Smooth muscle cell (in vitro differentiated cells): Measurements from ENCODE around the gene ODAPH. TPM values are rescaled to one million over a fixed set of nuclear protein-coding genes. Genes with fewer than 3 reads are reported as not detected.
"Not testable (repeated sequence)": the region's sequence is repeated elsewhere in the genome, so short reads cannot be mapped to it uniquely, and the experiment has no call there.

ENCODE experiments used
- DNase-seq: peaks from one replicate; lab custom pipeline; 2025; ENCODE audit not compliant: unreplicated experiment; lab: John Stamatoyannopoulos, UW
- H2AFZ ChIP-seq: fragments of 200-600 bp; sonication (generic); 2 replicates; pipeline ENCODE4 v1.6.0; 2016; ENCODE audit warnings: antibody characterized with exemption, low read depth, mild to moderate bottlenecking
- H3F3A ChIP-seq: fragments of 200-600 bp; sonication (generic); 2 replicates; pipeline ENCODE4 v1.6.0; 2017; ENCODE audit warnings: antibody characterized with exemption, low read depth
- H3K27ac ChIP-seq: fragments of 200-600 bp; sonication (generic); 2 replicates; pipeline ENCODE4 v1.5.1; 2016; ENCODE audit warnings: low read depth, mild to moderate bottlenecking
- H3K27me3 ChIP-seq: fragments of 200-600 bp; sonication (generic); 2 replicates; pipeline ENCODE4 v1.6.1; 2016; ENCODE audit warnings: low read depth, mild to moderate bottlenecking
- H3K36me3 ChIP-seq: fragments of 200-600 bp; sonication (generic); 2 replicates; pipeline ENCODE4 v1.5.1; 2016; ENCODE audit warnings: low read depth
- H3K4me1 ChIP-seq: fragments of 200-600 bp; sonication (generic); 2 replicates; pipeline ENCODE4 v1.5.1; 2016; ENCODE audit warnings: low read depth
- H3K4me2 ChIP-seq: fragments of 200-600 bp; sonication (generic); 2 replicates; pipeline ENCODE4 v1.6.0; 2016; ENCODE audit warnings: mild to moderate bottlenecking
- H3K4me3 ChIP-seq: fragments of 200-600 bp; sonication (generic); 2 replicates; pipeline ENCODE4 v1.5.1; 2016; ENCODE audit warnings: mild to moderate bottlenecking
- H3K79me2 ChIP-seq: fragments of 200-600 bp; sonication (generic); 2 replicates; pipeline ENCODE4 v1.6.0; 2016; ENCODE audit warnings: low read depth, mild to moderate bottlenecking
- H3K9ac ChIP-seq: fragments of 200-600 bp; sonication (generic); 2 replicates; pipeline ENCODE4 v1.6.0; 2016; ENCODE audit warnings: low read depth
- H3K9me3 ChIP-seq: fragments of 200-600 bp; sonication (generic); replicated peaks from 2 replicates; pipeline ENCODE4 v1.5.1; 2016; ENCODE audit warnings: low read depth
- H4K20me1 ChIP-seq: fragments of 200-600 bp; sonication (generic); 2 replicates; pipeline ENCODE4 v1.6.0; 2016; ENCODE audit warnings: low read depth
- WGBS: methylation state at CpG from one replicate; pipeline ENCODE4 v1.1.7; 2016; ENCODE audit warnings: low lambda C conversion rate; 5-methylcytosine and 5-hydroxymethylcytosine counted together
- polyA plus RNA-seq: library from polyadenylated mRNA; unstranded; fragments of >200 nt; fragmentation: Nextera tagmentation; extraction: Ambion mirVana; gene quantifications from 2 replicates; pipeline ENCODE4 v1.2.1, GENCODE V29; 2016
- total RNA-seq: library from RNA; depleted of rRNA; stranded (reverse); fragments of >200 nt; gene quantifications from 2 replicates; pipeline ENCODE4 v1.2.3, GENCODE V29; 2014
- TF ChIP-seq, protein P1 (sequence below): fragments of 200-600 bp; sonication (generic); IDR thresholded peaks from 2 replicates; pipeline ENCODE4 v1.5.1; 2017; ENCODE audit warnings: borderline replicate concordance, mild to moderate bottlenecking, antibody characterized with exemption; ENCODE audit not compliant: insufficient read depth, poor library complexity, severe bottlenecking

Gene ODAPH
- total and polyA plus RNA-seq, 2 experiments from 2014 or later: 165 to 193 TPM

DNA sequence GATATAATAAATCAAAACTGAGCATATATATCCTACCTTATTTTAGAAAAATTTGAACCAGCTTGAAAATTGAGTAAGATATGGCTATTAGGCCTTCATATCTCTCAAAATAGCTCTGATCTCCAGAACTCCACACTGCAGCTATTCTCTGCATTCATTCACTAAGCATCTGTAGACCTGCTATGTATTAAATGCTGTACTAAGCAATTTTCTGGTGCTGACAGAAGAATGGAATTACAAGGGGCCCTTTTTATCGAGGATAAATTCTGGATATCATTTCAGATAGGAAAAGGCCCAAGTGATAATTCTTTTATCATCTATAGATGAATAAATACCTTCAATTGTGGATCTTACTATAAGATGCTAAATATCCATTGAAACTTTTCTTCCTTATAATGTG, 39.7 kb upstream of the ODAPH start:
- H3K9ac ChIP-seq: no peak overlapping the region
- 88% methylated on average over 1 of the region's 1 CpG for WGBS
- TF ChIP-seq, protein P1, sequence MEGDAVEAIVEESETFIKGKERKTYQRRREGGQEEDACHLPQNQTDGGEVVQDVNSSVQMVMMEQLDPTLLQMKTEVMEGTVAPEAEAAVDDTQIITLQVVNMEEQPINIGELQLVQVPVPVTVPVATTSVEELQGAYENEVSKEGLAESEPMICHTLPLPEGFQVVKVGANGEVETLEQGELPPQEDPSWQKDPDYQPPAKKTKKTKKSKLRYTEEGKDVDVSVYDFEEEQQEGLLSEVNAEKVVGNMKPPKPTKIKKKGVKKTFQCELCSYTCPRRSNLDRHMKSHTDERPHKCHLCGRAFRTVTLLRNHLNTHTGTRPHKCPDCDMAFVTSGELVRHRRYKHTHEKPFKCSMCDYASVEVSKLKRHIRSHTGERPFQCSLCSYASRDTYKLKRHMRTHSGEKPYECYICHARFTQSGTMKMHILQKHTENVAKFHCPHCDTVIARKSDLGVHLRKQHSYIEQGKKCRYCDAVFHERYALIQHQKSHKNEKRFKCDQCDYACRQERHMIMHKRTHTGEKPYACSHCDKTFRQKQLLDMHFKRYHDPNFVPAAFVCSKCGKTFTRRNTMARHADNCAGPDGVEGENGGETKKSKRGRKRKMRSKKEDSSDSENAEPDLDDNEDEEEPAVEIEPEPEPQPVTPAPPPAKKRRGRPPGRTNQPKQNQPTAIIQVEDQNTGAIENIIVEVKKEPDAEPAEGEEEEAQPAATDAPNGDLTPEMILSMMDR: no peak
- H3K27me3 ChIP-seq: no peaks in the 10 kb centered on the region
- peaks cover 3% of the 10 kb centered on the region for H4K20me1 ChIP-seq
- no peak overlapping the region for H3K27ac ChIP-seq
- no peaks in the 10 kb centered on the region for H3K9me3 ChIP-seq
- no peak for DNase-seq
- H3K4me1 ChIP-seq: peaks cover 33% of the 10 kb centered on the region
- peaks cover 53% of the 10 kb centered on the region for H3K79me2 ChIP-seq
- H2AFZ ChIP-seq: no peak overlapping the region
- peaks cover 12% of the 10 kb centered on the region for H3K36me3 ChIP-seq
- H3K4me3 ChIP-seq: no peak overlapping the region
- peaks cover 9% of the 10 kb centered on the region for H3F3A ChIP-seq
- H3K4me2 ChIP-seq: no peak overlapping the region

DNA sequence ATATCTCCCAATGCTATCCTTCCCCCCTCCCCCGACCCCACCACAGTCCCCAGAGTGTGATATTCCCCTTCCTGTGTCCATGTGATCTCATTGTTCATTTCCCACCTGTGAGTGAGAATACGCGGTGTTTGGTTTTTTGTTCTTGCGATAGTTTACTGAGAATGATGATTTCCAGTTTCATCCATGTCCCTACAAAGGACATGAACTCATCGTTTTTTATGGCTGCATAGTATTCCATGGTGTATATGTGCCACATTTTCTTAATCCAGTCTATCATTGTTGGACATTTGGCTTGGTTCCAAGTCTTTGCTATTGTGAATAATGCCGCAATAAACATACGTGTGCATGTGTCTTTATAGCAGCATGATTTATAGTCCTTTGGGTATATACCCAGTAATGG, 36.4 kb upstream of the ODAPH start:
- H3K9ac ChIP-seq, H3K27ac ChIP-seq, DNase-seq, H3K4me2 ChIP-seq, H3K27me3 ChIP-seq, H2AFZ ChIP-seq, H3F3A ChIP-seq, H4K20me1 ChIP-seq, H3K9me3 ChIP-seq, H3K4me3 ChIP-seq: not testable (repeated sequence)
- H3K36me3 ChIP-seq: peaks cover 22% of the 10 kb centered on the region
- H3K79me2 ChIP-seq: peaks cover 30% of the 10 kb centered on the region
- 95% methylated on average over 7 of the region's 7 CpGs for WGBS
- peaks cover 11% of the 10 kb centered on the region for H3K4me1 ChIP-seq

DNA sequence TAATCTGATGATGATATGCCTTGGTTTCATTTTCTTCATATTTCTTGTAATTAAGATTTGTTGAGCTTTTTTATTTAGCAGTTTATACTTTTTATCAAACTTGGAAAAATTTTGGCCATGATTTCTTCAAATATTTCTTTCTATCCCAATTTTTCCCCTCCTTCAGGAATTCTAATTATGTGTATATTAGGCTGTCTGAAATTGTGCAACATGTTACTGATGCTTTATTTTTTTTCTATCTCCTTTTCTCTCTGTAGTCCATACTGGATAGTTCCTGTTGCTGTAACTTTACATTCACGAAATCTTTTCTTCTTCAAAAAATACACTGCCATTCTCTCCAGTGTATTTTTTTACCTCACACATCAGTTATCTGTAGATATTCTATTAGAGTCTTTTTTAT, 30.8 kb upstream of the ODAPH start:
- Histone ChIP-seq H3K4me1 (no peaks in the 10 kb centered on the region), H3F3A (no peaks in the 10 kb centered on the region), H3K27ac (no peak overlapping the region), H3K36me3 (peaks cover 23% of the 10 kb centered on the region), H3K9me3 (no peaks in the 10 kb centered on the region), H3K9ac (no peak overlapping the region), H4K20me1 (peaks cover 5% of the 10 kb centered on the region), H3K79me2 (peaks cover 16% of the 10 kb centered on the region), H3K4me2 (no peak overlapping the region), H3K4me3 (no peak overlapping the region), H3K27me3 (no peaks in the 10 kb centered on the region), H2AFZ (no peak overlapping the region)
- DNase-seq: no peak
- TF ChIP-seq, protein P1: no peak
- whole genome bisulfite sequencing: 94% methylated on average over 1 of the region's 1 CpG

DNA sequence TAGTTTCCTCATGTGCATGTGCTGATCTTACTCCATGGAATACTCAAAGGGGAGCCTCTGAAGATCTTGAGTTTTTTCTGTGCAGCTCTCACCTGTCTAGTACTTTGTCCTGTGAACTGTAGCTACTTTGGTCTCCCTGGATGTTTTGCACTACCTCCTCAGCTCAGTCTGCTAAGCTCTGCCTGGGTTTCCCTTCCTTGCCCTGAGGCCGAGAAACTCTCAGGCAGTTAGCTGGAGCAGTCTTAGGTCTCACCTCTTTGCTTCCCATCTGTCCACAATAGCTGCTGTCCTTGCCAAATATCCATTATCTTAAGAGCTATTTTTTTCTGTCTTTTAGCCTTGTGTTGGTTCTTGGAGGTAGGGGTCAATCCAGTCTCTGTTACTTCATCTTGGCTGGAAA, 30.0 kb upstream of the ODAPH start:
- Histone ChIP-seq H3K4me2 (no peak overlapping the region), H3K4me3 (no peak overlapping the region), H3K79me2 (peaks cover 12% of the 10 kb centered on the region), H3K27me3 (no peaks in the 10 kb centered on the region), H3F3A (no peaks in the 10 kb centered on the region), H3K9me3 (no peaks in the 10 kb centered on the region), H4K20me1 (peaks cover 4% of the 10 kb centered on the region), H3K36me3 (peaks cover 27% of the 10 kb centered on the region), H2AFZ (no peak overlapping the region), H3K9ac (no peak overlapping the region), H3K27ac (no peak overlapping the region), H3K4me1 (no peaks in the 10 kb centered on the region)
- TF ChIP-seq, protein P1: no peak
- WGBS: 88% methylated on average over 1 of the region's 1 CpG
- DNase-seq: no peak
